ENCODE measurements around the gene GADD45A.

DNA sequence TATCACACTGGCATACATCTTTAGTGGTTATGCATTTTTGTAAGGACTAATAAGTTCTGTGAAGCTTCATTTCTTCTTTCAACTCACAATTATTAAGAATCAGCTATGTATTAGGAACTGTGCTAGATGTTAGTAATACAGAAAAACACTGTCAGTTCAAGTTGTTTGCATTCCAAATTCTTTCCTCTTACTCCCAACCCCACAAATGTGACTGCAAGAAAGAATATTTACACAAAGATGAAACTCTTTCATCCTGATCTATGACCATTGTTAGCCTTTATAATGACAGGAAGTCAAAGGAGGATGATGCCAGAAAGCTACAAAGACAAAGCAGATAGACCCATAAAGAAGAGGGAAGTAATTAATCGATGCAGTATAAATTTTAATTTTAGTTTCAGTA lies 21.0 kb upstream of the GADD45A start:
- TF ChIP-seq, protein P1, sequence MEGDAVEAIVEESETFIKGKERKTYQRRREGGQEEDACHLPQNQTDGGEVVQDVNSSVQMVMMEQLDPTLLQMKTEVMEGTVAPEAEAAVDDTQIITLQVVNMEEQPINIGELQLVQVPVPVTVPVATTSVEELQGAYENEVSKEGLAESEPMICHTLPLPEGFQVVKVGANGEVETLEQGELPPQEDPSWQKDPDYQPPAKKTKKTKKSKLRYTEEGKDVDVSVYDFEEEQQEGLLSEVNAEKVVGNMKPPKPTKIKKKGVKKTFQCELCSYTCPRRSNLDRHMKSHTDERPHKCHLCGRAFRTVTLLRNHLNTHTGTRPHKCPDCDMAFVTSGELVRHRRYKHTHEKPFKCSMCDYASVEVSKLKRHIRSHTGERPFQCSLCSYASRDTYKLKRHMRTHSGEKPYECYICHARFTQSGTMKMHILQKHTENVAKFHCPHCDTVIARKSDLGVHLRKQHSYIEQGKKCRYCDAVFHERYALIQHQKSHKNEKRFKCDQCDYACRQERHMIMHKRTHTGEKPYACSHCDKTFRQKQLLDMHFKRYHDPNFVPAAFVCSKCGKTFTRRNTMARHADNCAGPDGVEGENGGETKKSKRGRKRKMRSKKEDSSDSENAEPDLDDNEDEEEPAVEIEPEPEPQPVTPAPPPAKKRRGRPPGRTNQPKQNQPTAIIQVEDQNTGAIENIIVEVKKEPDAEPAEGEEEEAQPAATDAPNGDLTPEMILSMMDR (conservative IDR thresholded peaks at IDR 0.05; ENCODE audit: low read length), result no peak
- TF ChIP-seq EZH2phosphoT487 (IDR thresholded peaks at IDR 0.05; ENCODE audit: borderline replicate concordance), result no peak
